ENCODE data around the gene UBE2J2.

GRCh38 chr1:1221887-1222574 is 51.6 kb downstream of the UBE2J2 start:
- TF ChIP-seq POLR2A (IDR thresholded peaks at IDR 0.05; ENCODE audit: low read depth, low read length) (no peak), CTCF (conservative IDR thresholded peaks at IDR 0.05; ENCODE audit: low read depth, low read length) (no peak), RAD21 (IDR thresholded peaks at IDR 0.05; ENCODE audit: low read length) (no peak), CEBPB (IDR thresholded peaks at IDR 0.05; ENCODE audit: low read depth, low read length) (no peak), MAFK (IDR thresholded peaks at IDR 0.05; ENCODE audit: low read depth, low read length) (no peak), CHD1 (IDR thresholded peaks at IDR 0.05; ENCODE audit: low read depth, low read length) (no peak), NFE2L2 (IDR thresholded peaks at IDR 0.05; ENCODE audit: low read depth, low read length) (no peak)

Data from IMR-90 (cell line).